DND-41 (cell line): Measurements from ENCODE around the gene S100A16.

ENCODE experiments used
- ATAC-seq: fragments of 200-7000 bp; cut with Tn5 transposase; 3 replicates; pipeline ENCODE4 v1.9.1; 2021; ENCODE audit warnings: low read depth; ENCODE audit not compliant: insufficient read depth
- DNase-seq: peaks from one replicate; pipeline ENCODE4 v3.0.0-alpha.2; 2020
- H2AFZ ChIP-seq: 2 replicates; pipeline ENCODE4 v1.6.0; 2012; ENCODE audit warnings: low read depth, low read length
- H3K27ac ChIP-seq: 2 replicates; pipeline ENCODE4 v1.5.1; 2012; ENCODE audit warnings: low read length, inconsistent platforms
- H3K27me3 ChIP-seq: fragments of 200-600 bp; sonication (generic); 2 replicates; pipeline ENCODE4 v1.6.0; 2012; ENCODE audit warnings: low read length, mild to moderate bottlenecking, inconsistent platforms; ENCODE audit not compliant: insufficient read depth, poor library complexity
- H3K36me3 ChIP-seq: 2 replicates; pipeline ENCODE4 v1.5.1; 2012; ENCODE audit warnings: low read length, inconsistent platforms; ENCODE audit not compliant: insufficient read depth
- H3K4me1 ChIP-seq: 2 replicates; pipeline ENCODE4 v1.5.1; 2012; ENCODE audit warnings: mild to moderate bottlenecking, low read length; ENCODE audit not compliant: insufficient read depth
- H3K4me2 ChIP-seq: 2 replicates; pipeline ENCODE4 v1.6.0; 2012; ENCODE audit warnings: mild to moderate bottlenecking, moderate library complexity, low read length, inconsistent platforms; ENCODE audit not compliant: insufficient read depth
- H3K4me3 ChIP-seq, 2 experiments: fragments of 200-600 bp in 1 of 2; shearing (Covaris generic) in 1 of 2; 2 replicates each; pipeline ENCODE4 v1.5.1; 2012 to 2016; ENCODE audit warnings: inconsistent platforms in 2 of 2, low read length in 2 of 2, mild to moderate bottlenecking in 2 of 2, low read depth in 1 of 2, moderate library complexity in 1 of 2
- H3K79me2 ChIP-seq: 2 replicates; pipeline ENCODE4 v1.6.0; 2012; ENCODE audit warnings: low read length, inconsistent platforms; ENCODE audit not compliant: insufficient read depth
- H3K9ac ChIP-seq: 2 replicates; pipeline ENCODE4 v1.6.0; 2012; ENCODE audit warnings: low read depth, mild to moderate bottlenecking, inconsistent platforms, low read length, moderate library complexity
- H3K9me3 ChIP-seq: 2 replicates; pipeline ENCODE4 v1.5.1; 2012; ENCODE audit warnings: low read length, moderate library complexity, mild to moderate bottlenecking, inconsistent platforms; ENCODE audit not compliant: insufficient read depth, severe bottlenecking
- H4K20me1 ChIP-seq: 2 replicates; pipeline ENCODE4 v1.6.0; 2012; ENCODE audit warnings: low read length; ENCODE audit not compliant: insufficient read depth
- EZH2 ChIP-seq: IDR thresholded peaks from 3 replicates; pipeline ENCODE4 v1.6.1; 2012; ENCODE audit warnings: borderline replicate concordance, low read depth, mild to moderate bottlenecking, moderate library complexity, low read length, inconsistent platforms; ENCODE audit not compliant: severe bottlenecking
- TF ChIP-seq, protein P1 (sequence below): IDR thresholded peaks from 2 replicates; pipeline ENCODE4 v1.5.1; 2012; ENCODE audit warnings: borderline replicate concordance, low read length, moderate library complexity, mild to moderate bottlenecking; ENCODE audit not compliant: poor library complexity, severe bottlenecking; ENCODE audit errors: extremely low read depth

The S100A16 gene

DNA sequence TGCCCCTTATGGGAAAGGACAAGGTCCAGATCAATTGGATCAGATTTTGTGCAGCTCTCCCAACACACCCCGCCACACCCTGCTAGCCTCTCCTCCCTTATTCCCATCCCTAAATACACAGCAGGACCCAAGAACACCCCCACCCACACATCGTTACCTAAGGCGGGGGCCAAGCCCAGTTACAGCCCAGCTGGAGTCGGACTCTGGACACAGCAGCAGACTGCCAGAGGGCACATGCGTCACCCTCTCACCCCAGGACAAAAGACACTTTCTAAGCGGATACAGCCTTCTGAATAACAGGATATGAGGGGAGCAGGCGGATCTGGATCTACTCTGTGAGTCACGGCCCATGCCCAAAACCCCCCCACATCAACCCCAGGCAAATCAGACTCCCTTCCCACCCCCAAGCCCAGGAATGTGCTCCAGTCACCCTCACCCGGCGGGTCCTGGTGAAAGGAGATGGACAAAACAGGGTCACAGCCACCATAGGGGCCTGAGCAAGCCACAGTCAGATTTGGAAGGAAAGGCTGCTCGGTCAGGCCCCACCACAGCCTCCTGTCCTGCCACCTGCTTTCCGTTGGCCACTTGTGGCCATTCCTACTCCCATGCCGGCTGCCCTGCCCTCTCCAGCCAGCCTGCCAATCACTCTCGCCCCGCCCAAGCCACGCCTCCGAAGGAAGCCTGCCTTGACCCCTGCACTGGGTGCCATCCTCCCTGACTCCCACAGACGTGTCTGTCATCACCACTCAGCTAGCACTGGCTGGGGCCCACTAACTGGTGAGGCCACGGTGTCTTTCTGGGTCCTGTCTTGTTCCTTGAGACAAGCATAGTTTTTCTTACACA is 4.0 kb downstream of the S100A16 start:
- H4K20me1 ChIP-seq, result no peaks in the 10 kb centered on the region
- ATAC-seq (no peak), DNase-seq (no peak)
- no peak overlapping the region for H3K4me2 ChIP-seq
- TF ChIP-seq, protein P1, sequence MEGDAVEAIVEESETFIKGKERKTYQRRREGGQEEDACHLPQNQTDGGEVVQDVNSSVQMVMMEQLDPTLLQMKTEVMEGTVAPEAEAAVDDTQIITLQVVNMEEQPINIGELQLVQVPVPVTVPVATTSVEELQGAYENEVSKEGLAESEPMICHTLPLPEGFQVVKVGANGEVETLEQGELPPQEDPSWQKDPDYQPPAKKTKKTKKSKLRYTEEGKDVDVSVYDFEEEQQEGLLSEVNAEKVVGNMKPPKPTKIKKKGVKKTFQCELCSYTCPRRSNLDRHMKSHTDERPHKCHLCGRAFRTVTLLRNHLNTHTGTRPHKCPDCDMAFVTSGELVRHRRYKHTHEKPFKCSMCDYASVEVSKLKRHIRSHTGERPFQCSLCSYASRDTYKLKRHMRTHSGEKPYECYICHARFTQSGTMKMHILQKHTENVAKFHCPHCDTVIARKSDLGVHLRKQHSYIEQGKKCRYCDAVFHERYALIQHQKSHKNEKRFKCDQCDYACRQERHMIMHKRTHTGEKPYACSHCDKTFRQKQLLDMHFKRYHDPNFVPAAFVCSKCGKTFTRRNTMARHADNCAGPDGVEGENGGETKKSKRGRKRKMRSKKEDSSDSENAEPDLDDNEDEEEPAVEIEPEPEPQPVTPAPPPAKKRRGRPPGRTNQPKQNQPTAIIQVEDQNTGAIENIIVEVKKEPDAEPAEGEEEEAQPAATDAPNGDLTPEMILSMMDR, result no peak
- TF ChIP-seq EZH2, result no peak
- no peaks in the 10 kb centered on the region for H3K27me3 ChIP-seq
- no peak overlapping the region for H2AFZ ChIP-seq
- H3K9ac ChIP-seq, result no peak overlapping the region
- no peaks in the 10 kb centered on the region for H3K9me3 ChIP-seq
- no peak overlapping the region for H3K27ac ChIP-seq
- H3K79me2 ChIP-seq, result no peaks in the 10 kb centered on the region
- H3K4me3 ChIP-seq, result no peak overlapping the region
- no peaks in the 10 kb centered on the region for H3K36me3 ChIP-seq
- H3K4me1 ChIP-seq, result no peaks in the 10 kb centered on the region

DNA sequence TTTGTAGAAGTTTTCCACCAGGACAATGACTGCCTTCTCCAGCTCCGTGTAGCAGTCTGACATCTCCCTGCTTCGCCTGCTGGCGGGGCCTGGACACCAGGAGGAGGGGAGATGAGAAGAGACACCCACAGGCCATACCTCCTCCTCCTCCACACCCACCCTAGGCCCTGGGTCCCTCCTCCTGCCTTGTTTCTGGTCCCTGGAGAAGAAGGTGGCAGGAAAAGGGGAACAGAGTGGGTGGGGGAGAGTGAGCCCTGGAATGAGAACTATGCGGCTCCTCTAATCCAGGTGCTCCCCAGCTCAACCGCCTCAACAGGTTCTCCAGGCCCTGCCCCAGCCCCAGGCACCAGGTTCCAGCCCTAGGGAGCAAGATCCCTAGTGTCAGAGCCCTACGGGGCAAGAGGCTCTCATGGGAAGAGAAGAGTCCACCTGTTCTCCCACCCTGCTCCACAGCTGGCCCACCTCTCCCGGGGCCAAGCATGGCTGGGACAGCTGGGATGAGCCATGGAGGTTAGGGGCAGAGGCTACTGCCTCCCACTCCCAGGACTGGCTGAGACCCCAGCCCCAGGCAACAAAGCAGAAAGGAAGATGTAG is 4.8 kb downstream of the S100A16 start:
- no peak overlapping the region for H3K27ac ChIP-seq

DNA sequence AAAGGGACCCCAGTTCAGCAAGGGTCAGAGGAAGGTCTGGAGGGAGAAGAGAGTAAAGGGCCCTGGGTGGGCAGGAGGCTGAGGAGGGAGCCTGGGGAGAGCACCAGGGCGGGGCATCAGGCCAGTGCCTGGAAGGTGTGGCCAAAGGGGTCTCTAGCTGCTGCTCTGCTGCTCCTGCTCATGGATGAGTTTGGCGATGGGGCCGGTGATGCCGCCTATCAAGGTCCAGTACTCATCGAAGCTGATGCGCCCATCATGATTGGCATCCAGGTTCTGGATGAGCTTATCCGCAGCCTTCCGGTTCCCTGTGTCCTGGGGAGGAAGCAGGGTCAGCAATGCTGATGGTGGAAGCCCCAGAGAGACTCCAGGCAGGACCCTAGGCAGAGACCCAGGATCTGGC is 5.6 kb downstream of the S100A16 start:
- ATAC-seq (no peak), DNase-seq (no peak)
- H3K9ac ChIP-seq, result no peak overlapping the region
- no peaks in the 10 kb centered on the region for H4K20me1 ChIP-seq
- TF ChIP-seq, protein P1, result no peak
- H3K79me2 ChIP-seq, result no peaks in the 10 kb centered on the region
- no peak overlapping the region for H3K4me2 ChIP-seq
- H3K9me3 ChIP-seq, result no peaks in the 10 kb centered on the region
- no peaks in the 10 kb centered on the region for H3K27me3 ChIP-seq
- no peaks in the 10 kb centered on the region for H3K4me1 ChIP-seq
- no peak overlapping the region for H2AFZ ChIP-seq
- no peaks in the 10 kb centered on the region for H3K36me3 ChIP-seq
- no peak overlapping the region for H3K27ac ChIP-seq
- no peak overlapping the region for H3K4me3 ChIP-seq

More for the DNA sequence above, 4.8 kb downstream of the S100A16 start:
- Histone ChIP-seq H3K4me2 (no peak overlapping the region), H3K36me3 (no peaks in the 10 kb centered on the region), H3K4me1 (no peaks in the 10 kb centered on the region), H2AFZ (no peak overlapping the region), H3K4me3 (no peak overlapping the region), H3K27me3 (no peaks in the 10 kb centered on the region), H3K9me3 (no peaks in the 10 kb centered on the region), H3K9ac (no peak overlapping the region), H3K79me2 (no peaks in the 10 kb centered on the region), H4K20me1 (no peaks in the 10 kb centered on the region)
- DNase-seq, result no peak
- no peak for TF ChIP-seq EZH2
- no peak for ATAC-seq

DNA sequence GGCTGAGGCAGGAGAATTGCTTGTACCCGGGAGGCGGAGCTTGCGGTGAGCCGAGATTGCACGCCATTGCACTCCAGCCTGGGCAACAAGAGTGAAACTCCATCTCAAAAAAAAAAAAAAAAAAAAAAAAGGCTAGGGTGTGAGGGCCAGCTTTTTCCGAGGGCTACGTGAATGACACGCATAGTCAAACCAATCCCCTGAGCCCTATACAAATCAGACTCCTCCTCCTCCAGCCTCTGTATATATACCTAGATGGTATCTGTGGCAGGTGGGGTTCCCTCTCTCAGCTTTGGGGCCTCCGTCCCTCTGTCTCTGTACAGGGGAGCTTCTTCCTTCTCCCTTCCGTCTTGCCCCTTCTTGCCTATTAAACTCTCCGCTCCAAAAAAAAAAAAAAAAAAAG is 6.7 kb downstream of the S100A16 start:
- H3K36me3 ChIP-seq, result no peaks in the 10 kb centered on the region
- H3K4me1 ChIP-seq, result no peaks in the 10 kb centered on the region
- ATAC-seq (no peak), DNase-seq (no peak)
- H3K4me3 ChIP-seq, result no peak overlapping the region
- no peak for TF ChIP-seq EZH2
- TF ChIP-seq, protein P1, result no peak
- H3K9ac ChIP-seq, result no peak overlapping the region
- no peaks in the 10 kb centered on the region for H3K79me2 ChIP-seq
- H3K27me3 ChIP-seq, result no peaks in the 10 kb centered on the region
- no peak overlapping the region for H3K27ac ChIP-seq
- H2AFZ ChIP-seq, result no peak overlapping the region
- no peaks in the 10 kb centered on the region for H4K20me1 ChIP-seq
- H3K9me3 ChIP-seq, result no peaks in the 10 kb centered on the region
- H3K4me2 ChIP-seq, result no peak overlapping the region
